ENCODE measurements around the gene GFAP.

The GFAP gene

GRCh38 chr17:44872131-44872768 is 43.0 kb downstream of the GFAP start:
- TF ChIP-seq CTCF (IDR thresholded peaks at IDR 0.05), result no peak

GRCh38 chr17:44871556-44871955 is 43.7 kb downstream of the GFAP start:
- TF ChIP-seq CTCF (IDR thresholded peaks at IDR 0.05), result no peak

GRCh38 chr17:44867841-44868240 is 47.5 kb downstream of the GFAP start:
- no peak for TF ChIP-seq CTCF (IDR thresholded peaks at IDR 0.05)

- no peak for TF ChIP-seq CTCF (IDR thresholded peaks at IDR 0.05)
Observed at GRCh38 chr17:44865931-44866330, 49.4 kb downstream of the GFAP start.

- peak; percentile 87 for TF ChIP-seq CTCF (IDR thresholded peaks at IDR 0.05)
Observed at GRCh38 chr17:44865231-44865660, 50.1 kb downstream of the GFAP start.

- TF ChIP-seq CTCF (IDR thresholded peaks at IDR 0.05), result no peak
Observed at GRCh38 chr17:44864831-44865230, 50.5 kb downstream of the GFAP start.

- TF ChIP-seq CTCF (IDR thresholded peaks at IDR 0.05), result no peak
Observed at GRCh38 chr17:44863061-44863918, 52.0 kb downstream of the GFAP start.

Data from LNCAP (cell line).